Stimulated activated CD8-positive, alpha-beta memory T cell treated with anti-CD3 and anti-CD28 coated beads, Interleukin-4, amount 100 ng/mL, for 48 hours (primary cell): Measurements from ENCODE around the gene DYNLT4.
"Not testable (repeated sequence)": the region's sequence is repeated elsewhere in the genome, so short reads cannot be mapped to it uniquely, and the experiment has no call there.

Source experiments
- DNase-seq: peaks from one replicate; pipeline ENCODE4 v3.0.0-alpha.2; 2020

Gene DYNLT4

DNA sequence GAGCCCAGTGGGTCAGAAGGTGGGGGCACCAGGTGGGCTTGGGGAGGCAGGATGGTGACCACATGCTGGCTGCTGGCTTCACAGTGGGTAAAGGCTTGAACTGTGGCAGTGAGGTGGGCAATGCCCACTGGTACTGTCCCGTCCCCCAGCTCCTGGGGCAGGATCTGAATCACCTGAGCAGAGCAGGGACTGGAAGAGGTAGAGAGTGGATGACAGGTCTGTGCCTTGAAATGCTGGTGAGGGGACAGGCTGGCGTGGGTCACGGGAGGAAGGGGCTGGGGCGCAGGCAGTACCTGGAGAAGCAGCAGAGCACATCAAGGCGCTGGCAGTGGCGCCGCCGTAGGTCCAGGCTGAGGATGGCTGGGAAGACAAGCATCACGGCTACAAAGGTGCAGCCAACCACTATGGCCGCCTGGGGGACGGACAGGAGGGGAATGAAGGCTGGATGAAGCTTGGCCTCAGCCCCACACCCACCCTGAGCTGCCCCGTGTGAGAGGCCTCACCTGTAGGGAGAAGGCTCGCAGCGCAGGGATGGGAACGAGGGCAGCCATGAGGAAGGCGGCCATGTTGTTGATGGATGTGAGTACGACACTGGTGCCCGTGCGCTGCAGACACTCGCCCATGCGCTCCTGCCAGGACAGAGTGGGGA is 21.0 kb upstream of the DYNLT4 start:
- DNase-seq, result no peak

DNA sequence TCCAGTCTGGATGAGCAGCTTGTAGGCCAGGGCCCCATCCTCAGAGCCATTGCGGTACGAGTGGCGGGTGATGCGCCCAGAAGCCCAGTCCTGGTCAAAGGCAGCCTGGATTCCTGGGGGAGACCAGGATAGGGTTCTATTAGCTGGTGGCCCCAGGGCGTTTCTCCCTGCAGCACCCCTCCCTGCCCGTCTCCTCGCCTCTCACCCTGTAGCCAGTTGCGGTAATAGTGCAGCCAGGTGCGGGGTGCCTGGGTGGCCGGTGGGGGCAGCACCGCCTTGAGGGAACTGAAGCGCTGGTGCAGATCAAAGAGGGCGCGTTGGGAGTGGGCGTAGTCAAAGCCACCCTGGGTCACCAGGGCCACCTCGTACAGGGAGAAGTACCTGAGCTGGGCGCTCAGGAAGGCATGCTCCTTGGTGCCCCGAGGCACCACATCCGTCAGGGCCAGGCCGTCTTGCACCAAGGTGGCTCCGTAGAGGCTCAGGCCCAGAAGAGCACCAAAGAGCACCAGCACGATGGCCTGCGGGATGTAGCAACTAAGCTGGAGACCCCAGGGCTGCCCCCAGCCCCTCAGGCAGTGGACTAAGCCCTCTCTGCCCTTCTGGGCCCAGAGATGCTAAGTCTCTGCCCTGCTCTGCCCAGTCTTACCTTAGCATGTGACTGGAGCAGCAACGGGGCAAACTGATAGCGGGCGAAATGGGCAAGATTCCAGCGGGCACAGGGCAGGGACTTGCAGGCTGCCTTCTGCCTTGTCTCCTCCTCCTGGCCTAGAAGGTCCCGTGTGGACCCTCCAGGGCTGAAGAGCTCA is 20.2 kb upstream of the DYNLT4 start:
- DNase-seq, result no peak

DNA sequence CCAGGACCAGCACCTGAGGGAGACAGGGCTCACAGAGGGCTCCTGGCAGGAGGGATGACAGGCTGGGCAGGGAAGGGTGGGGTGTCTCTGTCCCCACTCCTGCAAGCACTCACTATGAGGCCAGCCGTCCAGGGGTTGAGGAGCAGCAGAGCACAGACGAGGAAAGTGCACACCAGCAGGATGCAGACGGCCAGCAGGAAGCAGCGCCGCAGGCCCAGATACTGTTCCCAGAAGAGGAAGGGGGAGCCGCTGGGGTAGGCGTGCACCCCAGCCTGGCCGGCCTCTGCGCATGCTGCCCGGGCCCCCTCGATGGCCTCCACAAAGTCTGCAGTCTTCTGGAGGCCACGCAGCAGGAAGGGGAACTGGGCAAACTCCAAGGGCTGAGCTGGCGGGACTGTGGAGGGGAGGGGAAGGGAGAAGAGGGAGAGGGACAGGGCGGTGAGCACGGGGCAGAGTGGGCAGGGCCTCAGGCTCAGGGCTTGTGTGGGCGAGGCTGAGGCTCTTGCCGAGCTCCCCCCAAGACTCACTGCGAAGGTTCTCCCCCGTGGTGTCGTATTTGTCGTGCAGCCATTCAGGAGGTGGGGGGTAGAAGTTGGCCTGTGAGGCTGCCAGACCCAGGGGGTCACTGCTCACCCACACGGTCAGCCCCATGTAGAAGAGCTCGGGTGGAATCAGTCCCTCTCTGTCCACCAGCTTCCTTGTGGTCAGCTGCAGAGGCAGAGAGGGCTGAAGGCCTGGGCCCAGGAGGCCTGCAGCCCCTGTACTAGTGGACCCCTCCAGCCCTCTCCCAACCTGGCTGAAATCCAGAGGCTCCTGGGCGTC is 19.4 kb upstream of the DYNLT4 start:
- no peak for DNase-seq

DNA sequence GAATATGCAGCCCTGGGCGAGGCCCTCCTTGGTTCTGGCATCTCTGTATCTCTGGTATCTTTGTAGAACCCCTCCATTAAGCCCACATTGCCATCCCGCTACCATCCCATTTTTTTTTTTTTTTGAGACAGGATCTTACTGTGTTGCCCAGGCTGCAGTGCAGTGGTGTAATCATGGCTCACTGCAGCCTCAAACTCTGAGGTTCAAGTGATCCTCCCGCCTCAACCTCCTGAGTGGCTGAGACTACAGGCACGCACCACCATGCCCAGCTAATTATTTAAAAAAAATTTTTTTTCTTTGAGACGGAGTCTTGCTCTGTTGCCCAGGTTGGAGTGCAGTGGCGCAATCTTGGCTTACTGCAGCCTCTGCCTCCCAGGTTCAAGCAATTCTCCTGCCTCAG is 17.2 kb upstream of the DYNLT4 start:
- DNase-seq, result not testable (repeated sequence)

DNA sequence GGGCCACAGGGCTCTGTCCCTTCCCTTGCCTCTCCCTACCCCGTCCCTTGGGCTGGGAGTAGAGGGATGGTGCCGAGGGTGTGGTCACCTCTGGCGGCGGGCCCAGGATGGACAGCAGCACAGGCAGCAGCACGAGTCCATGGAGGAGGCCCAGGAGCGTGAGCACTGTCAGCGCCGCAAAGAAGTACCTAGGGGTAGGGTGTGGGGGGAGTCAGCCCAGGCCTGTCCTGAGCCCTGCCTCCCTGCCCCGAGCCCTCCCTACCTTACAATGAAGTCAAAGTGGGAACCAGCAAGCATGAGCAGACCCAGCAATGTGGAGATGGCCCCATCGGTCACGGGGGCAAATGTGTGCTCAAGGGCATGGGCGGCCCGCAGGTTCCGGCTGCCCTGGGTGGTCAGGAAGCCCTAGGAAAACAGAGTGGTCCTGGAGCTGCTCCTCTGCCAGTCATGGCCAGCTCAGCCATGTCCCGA is 15.9 kb upstream of the DYNLT4 start:
- DNase-seq, result no peak

DNA sequence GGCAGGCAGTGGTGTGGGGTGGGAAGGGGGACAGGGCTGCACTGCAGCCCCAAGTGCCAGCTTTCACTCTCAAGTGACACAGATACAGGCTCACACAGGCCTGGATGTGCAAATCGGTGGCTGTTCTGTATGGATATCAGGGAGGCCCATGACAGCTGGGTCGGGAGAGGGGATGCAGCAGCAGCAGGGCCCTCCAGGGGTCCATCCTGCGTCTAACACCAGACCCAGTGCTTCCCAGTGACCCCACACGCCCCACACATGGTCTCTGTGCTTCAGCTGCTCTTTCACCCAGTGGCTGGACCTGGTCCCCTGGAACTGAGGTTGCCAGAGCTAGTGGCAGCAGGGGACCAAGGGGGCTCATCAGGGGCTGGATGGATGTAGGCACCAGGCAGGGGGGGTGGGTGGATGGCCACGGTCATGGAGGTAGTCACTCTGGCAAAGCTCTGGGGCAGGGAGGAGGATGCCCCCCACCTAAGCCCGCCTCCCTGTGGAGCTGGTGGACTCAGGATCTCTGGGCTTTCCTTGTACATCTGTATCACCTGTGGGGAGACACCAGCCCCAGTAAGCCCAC is 15.1 kb upstream of the DYNLT4 start:
- DNase-seq, result no peak

DNA sequence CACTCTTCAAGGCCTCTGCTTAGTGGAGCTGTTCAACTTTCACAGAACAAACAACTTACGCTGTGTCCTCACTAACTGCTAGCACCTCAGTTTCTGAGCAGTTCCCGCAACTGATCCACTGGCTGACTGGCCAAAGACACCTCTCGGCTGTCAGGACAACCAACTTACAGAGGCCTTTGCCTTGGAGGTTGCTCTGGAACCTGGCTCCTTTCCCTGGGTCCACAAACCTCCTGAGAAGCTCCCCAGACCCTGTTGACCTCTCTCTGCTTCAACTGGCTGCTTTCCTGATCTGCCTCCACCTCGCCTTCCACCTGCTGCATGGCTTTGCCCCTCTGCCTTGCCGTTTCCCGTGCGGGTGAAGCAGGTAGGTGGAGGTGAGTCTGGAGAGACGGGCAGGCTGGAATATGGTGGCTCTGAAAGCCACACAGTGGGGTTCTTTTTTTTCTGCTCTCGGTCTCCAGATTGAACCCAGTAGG is 14.1 kb upstream of the DYNLT4 start:
- DNase-seq, result no peak

DNA sequence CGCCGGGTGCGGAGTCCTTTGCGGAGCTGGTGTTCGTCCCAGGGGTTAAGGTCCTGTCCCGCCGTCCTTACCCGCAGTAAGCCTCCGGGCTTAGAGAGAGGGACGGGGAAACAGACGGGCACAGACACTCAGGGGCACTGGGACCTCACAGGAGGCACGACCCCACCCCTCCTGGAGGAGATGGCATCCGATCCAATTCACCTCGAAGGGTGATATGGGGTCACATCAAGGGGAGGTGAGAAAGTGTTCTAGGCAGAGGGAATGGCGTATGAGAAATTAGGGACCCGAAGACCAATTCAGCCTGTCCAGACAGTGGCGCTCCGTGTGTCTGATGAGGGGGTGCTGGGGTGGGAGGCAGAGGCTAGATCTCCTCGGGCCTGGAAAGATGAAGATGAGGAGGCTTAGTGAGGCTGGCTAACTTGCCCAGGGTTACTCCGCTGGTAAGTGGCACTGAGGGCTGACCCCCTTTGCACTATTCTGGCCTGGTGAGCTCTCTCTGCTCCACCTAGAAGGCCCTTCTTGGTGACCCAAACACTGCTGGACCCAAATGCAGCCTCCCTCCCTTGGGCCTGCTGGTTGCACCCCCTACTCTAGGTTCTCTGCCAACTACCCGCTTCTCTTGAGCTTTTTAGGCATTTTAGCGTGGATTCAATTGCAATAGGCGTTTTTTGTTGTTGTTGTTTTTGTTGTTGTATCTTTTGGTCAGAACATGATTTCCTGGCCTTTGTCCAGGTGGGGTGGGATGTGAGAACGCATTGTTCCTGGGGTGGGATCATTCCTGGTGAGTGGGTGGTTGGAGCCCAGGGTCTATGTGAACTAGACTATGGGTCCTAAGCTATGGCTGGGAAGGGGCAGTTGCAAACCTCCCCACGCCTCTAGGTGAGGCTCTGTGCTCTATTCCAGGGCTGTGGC is 13.4 kb upstream of the DYNLT4 start:
- peak; percentile 32 for DNase-seq

DNA sequence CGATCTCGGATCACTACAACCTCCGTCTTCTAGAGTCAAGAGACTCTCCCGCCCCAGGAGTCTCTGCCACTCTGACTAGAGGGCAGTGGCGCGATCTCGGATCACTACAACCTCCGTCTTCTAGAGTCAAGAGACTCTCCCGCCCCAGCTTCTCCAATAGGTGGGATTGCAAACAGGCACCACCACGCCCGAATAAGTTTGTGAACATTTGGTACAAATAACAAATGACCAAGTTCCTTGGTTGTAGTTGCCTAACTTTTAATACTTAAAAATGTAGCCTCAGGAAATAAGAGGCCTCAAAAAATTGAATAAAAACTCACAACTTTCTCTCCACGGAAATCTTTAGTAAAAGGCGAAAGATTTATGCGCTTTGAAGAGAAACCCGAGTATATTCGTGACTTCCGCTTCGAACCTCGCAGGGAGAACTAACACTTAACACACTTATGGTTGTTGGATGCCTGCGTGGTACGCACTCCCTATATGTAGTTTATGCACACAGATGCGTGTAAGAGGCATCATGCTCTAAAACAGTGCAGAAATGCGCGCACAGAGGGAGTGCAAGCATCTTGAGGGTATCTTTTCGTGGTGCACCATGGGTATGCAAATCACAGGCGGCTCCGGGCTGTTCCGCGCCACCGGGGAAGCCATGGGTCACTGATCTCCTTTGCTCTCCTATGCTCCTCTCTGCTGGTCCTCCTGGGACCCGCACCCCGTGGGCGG is 12.6 kb upstream of the DYNLT4 start:
- peak; percentile 89 for DNase-seq

DNA sequence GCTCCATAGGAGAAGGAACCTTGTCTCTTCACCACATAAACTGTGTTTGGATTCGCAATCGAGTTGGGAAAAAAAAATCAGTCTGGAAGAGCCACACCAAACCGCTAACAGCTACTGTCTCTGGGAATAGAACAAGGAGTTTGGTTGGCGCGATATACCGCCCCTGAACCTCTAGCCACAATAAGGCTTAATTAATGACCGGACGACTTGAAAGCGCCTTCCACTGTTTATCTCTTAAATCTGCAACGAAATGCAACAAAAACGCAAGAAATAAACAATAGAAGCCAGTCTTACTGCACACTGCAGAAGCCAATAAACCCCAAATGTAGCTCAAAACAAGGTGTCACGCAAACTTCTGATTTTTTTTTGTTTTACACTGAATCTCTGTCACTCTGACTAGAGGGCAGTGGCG is 12.1 kb upstream of the DYNLT4 start:
- no peak for DNase-seq

DNA sequence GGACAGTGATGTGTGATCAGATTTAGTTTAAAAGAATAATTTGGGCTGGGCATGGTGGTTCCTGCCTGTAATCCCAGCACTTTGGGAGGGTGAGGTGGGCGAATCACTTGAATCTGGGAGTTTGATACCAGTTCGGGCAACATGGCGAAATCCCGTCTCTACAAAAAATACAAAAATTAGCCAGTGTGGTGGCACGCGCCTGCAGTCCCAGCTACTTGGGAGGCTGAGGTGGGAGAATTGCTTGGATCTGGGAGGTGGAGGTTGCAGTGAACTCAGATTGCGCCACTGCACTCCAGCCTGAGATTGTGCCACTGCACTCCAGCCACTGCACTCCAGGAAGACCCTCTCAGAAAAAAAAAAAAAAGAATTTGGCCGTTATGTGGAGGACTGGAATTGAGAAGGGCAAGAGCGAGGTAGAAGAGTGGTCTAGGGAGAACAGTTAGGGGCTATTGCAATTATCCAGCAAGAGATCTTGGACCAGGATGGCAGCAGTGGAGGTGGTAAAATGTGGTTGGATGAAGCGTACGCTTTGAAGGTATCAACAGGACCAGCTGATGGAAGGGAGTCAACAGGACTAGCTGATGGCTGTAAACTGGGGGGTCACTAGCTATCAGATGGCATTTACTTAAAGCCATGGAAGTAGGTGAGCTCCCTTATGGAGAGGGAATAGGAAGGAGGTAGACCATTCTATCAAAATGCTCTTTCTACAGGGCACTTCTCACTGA is 10.8 kb upstream of the DYNLT4 start:
- no peak for DNase-seq

DNA sequence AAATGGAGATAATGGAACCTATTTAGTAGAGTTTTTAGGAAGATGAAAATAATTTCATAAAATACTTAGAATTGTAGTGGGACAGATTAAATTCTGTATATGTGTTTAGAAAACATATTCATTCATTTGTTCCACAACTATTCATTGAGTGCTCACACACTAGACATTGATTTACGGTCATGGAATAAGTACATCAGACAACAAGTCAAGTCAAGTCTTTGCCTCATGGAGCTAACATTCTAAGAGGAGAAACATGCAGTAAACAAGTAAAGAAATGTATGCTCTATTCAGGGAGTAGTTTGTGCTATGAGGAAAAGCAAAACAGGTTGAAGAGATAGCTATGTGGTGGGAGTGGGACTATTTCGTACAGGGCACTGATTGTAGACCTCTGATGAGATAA is 10.2 kb upstream of the DYNLT4 start:
- no peak for DNase-seq

DNA sequence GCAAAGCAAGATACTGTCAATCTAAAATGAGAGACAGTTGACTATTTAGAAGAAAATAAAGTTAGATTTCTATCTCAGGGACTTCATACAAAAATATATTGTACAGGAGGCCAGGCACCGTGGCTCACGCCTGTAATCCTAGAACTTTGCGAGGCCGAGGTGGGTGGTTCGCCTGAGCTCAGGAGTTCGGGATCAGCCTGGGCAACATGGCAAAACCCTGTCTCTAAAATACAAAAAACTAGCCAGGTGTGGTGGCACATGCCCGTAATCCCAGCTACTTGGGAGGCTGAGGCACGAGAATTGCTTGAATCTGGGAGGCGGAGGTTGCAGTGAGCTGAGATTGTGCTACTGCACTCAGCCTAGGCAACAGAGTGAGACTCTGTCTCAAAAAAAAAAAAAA is 8.8 kb upstream of the DYNLT4 start:
- DNase-seq, result not testable (repeated sequence)

DNA sequence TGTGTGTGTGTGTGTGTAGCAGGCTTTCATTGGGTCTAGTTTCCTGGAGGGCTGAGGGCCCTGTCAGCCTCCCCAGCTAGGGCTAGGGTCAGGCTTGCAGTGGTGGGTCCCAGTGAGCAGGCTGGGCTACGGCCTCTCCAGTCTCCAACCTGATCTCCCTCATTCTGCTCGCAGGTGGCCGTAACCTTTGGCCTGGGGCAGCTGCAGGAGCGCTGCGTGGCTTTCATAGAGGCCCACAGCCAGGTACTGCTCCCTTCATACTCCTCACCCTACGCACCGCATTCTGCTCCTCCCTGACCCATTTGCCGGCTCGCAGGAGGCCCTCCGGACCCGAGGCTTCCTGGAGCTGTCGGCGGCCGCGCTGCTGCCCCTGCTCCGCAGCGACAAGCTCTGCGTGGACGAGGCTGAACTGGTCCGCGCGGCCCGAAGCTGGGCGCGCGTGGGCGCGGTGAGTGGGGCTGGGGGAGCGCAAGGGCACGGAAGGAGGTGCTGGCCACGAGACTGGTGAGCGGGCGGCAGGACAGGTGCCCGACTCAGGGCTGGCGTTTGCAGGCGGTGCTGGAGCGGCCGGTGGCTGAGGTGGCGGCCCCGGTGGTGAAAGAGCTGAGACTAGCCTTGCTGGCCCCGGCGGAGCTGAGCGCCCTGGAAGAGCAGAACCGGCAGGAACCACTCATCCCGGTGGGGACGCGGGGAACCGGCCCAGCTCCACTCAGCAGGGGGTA is 5.8 kb upstream of the DYNLT4 start:
- no peak for DNase-seq

DNA sequence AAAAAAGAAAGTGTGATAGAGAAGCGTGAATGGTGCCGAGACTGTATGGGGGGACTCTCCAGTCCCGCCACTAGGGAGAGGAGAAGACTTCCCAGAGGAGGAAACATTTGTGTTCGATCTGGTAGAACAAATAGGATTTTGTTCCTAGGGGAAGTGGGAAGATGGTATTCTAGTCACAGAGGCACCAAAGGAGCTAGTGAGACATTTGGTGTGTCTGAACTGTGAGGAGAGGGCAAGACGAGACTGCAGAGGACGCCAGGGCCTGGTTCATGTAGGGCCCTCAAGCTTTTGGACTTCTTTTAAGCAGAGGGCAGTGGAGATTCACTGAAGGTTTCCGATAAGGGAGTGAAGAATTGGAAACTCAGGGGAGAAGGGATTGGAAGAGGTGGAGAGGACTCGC is 4.1 kb upstream of the DYNLT4 start:
- DNase-seq, result no peak

DNA sequence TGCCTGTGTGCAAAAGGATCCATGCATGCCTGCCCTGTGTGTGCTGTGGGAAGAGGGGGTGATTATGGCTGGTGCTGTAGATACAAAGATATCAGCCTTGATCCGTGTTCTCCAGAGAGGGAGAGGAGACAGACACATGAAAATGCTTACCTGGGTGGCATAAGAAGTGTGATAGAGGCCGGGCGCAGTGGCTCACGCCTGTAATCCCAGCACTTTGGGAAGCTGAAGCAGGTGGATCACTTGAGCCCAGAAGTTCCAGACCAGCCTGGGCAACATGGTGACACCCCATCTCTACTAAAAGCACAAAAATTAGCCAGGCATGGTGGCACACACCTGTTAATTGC is 3.6 kb upstream of the DYNLT4 start:
- not testable (repeated sequence) for DNase-seq

DNA sequence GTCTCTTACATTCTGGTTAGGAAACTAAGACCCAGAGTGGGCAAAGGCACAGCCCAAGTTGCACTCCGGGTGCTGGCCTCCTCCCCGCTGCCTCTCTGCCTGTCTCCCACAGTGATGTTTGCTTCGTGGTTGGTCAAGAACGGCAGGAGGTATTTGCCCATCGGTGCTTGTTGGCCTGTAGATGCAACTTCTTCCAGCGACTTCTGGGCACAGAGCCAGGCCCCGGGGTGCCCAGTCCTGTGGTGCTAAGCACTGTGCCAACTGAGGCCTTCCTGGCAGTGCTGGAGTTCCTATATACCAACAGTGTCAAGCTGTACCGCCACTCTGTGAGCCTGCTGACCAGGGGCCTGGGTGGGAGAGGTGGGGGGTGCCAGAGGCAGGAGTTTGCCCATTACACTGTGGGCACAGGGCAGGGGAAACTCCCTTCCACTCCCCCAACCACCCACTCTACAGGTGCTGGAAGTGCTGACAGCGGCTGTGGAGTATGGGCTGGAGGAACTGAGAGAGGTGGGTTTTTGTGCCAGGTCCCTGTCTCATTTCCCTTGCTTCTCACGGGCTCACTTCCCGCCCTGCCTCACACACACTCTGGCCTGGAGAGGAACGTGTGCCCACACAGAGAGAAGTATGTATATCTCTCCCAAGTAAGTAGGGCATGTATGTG is 3.1 kb upstream of the DYNLT4 start:
- DNase-seq, result peak; percentile 64

DNA sequence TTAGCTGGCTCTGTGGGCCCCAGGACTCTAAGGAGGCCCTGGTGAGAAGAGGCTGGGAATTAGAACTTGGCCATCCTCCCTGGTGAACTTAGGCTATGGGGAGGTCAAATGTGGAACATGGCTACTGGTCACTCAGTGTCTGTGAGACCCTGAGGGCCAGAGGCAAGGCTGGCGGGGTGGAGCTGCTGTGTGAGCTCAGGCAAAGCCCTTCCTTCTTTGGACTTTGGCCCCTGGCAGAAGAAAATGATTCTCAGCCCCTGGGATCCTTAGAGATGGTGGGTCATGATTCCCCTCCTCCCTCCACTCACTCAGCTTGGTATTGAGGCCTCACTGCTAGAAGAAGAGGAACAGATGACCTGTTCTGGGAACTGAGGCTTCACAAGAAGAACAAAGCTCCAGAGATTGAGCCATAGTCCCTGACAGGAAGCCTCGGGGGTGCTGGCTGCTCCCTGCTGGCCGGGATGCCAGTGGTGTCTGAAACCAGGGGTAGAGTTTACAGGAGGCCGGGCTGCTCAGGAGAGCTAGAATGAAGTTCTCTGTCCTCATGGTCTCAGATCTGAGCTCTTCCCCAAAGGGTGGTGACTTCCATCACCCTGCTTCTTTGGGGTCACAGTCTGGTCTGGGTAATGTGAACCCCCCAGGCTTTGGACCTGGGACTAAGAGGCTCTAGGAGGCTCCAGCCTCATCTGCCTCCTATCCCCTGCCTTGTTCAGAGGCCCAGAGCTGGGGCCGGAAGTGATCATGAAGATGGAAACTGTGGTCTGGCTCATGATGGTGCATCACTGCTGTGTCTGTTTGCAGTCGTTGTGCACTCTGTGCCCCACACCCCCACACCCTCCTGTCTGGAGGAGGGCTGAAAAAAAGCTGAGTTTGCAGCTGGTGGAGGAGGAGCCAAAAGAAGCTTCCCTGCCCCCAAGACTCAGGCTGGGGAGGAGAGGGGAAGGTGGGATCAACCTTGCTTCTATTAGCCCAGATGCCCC is 2.1 kb upstream of the DYNLT4 start:
- DNase-seq, result peak; percentile 90
